HG03457 (cell line): ENCODE data around the gene MAP2.
"Not testable (repeated sequence)": the region's sequence is repeated elsewhere in the genome, so short reads cannot be mapped to it uniquely, and the experiment has no call there.

ENCODE experiments used
- ATAC-seq: cut with Tn5 transposase; IDR thresholded peaks from one replicate; pipeline ENCODE4 v1.9.1; 2021; ENCODE audit warnings: moderate number of reproducible peaks; ENCODE audit not compliant: unreplicated experiment

Gene MAP2

GRCh38 chr2:209472112-209472832 lies 48.4 kb downstream of the MAP2 start:
- ATAC-seq: no peak

GRCh38 chr2:209472871-209473270 lies 49.0 kb downstream of the MAP2 start:
- no peak for ATAC-seq

GRCh38 chr2:209473930-209474419 lies 50.1 kb downstream of the MAP2 start:
- no peak for ATAC-seq

GRCh38 chr2:209474960-209475359 lies 51.1 kb downstream of the MAP2 start:
- ATAC-seq: no peak

GRCh38 chr2:209476367-209477208 lies 52.7 kb downstream of the MAP2 start:
- ATAC-seq: no peak

GRCh38 chr2:209492296-209492695 lies 68.4 kb downstream of the MAP2 start:
- ATAC-seq: not testable (repeated sequence)

GRCh38 chr2:209495068-209495620 lies 71.3 kb downstream of the MAP2 start:
- not testable (repeated sequence) for ATAC-seq

GRCh38 chr2:209495855-209496585 lies 72.2 kb downstream of the MAP2 start:
- no peak for ATAC-seq

GRCh38 chr2:209496586-209496982 lies 72.7 kb downstream of the MAP2 start:
- no peak for ATAC-seq

GRCh38 chr2:209498614-209499013 lies 74.8 kb downstream of the MAP2 start:
- ATAC-seq: no peak

- ATAC-seq: no peak
Measured at GRCh38 chr2:209499069-209499468, 75.2 kb downstream of the MAP2 start.

- ATAC-seq: no peak
Measured at GRCh38 chr2:209501579-209501978, 77.7 kb downstream of the MAP2 start.

GRCh38 chr2:209505410-209505809 lies 81.6 kb downstream of the MAP2 start:
- ATAC-seq: no peak

- no peak for ATAC-seq
Measured at GRCh38 chr2:209508255-209508654, 84.4 kb downstream of the MAP2 start.

GRCh38 chr2:209511637-209512036 lies 87.8 kb downstream of the MAP2 start:
- no peak for ATAC-seq

GRCh38 chr2:209512971-209513370 lies 89.1 kb downstream of the MAP2 start:
- no peak for ATAC-seq

GRCh38 chr2:209517436-209517835 lies 93.6 kb downstream of the MAP2 start:
- no peak for ATAC-seq

- no peak for ATAC-seq
Measured at GRCh38 chr2:209519271-209519670, 95.4 kb downstream of the MAP2 start.

GRCh38 chr2:209519906-209520305 lies 96.1 kb downstream of the MAP2 start:
- no peak for ATAC-seq

- no peak for ATAC-seq
Measured at GRCh38 chr2:209523041-209523740, 99.3 kb downstream of the MAP2 start.
